Measurements from ENCODE around the gene PABPC1L2A.
"Not testable (repeated sequence)": the region's sequence is repeated elsewhere in the genome, so short reads cannot be mapped to it uniquely, and the experiment has no call there.

The PABPC1L2A gene

DNA sequence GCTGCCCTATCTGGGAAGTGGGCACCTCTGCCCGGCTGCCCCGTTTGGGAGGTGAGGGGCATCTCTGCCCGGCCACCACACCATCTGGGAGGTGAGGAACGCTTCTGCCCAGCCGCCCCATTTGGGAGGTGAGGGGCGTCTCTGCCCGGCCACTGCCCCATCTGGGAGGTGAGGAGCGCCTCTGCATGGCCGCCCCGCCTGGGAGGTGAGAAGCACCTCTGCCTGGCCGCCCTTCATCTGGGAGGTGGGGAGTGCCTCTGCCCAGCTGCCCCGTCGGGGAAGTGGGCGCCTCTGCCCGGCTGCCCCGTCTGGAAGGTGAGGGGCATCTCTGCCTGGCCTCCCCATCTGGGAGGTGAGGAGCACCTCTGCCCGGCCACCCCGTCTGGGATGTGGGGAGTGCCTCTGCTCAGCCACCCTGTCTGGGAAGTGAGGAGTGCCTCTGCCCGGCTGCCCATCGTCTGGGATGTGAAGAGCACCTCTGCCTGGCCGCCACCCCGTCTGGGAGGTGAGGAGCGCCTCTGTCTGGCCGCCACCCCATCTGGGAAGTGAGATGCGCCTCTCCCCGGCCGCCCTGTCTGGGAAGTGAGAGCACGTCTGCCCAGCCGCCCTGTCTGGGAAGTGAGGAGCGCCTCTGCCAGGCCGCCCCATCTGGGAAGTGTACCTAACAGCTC, 9.8 kb downstream of the PABPC1L2A start:
- H3K4me3 ChIP-seq (ENCODE audit: control insufficient read depth, low read depth, low read length), result no peak overlapping the region
- TF ChIP-seq, protein P1, sequence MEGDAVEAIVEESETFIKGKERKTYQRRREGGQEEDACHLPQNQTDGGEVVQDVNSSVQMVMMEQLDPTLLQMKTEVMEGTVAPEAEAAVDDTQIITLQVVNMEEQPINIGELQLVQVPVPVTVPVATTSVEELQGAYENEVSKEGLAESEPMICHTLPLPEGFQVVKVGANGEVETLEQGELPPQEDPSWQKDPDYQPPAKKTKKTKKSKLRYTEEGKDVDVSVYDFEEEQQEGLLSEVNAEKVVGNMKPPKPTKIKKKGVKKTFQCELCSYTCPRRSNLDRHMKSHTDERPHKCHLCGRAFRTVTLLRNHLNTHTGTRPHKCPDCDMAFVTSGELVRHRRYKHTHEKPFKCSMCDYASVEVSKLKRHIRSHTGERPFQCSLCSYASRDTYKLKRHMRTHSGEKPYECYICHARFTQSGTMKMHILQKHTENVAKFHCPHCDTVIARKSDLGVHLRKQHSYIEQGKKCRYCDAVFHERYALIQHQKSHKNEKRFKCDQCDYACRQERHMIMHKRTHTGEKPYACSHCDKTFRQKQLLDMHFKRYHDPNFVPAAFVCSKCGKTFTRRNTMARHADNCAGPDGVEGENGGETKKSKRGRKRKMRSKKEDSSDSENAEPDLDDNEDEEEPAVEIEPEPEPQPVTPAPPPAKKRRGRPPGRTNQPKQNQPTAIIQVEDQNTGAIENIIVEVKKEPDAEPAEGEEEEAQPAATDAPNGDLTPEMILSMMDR (conservative IDR thresholded peaks at IDR 0.05; ENCODE audit: control insufficient read depth, insufficient read depth, low read depth, low read length), result no peak
- DNase-seq (ENCODE audit: low read depth), result no peak

GRCh38 chrX:73068467-73069364, 10.6 kb downstream of the PABPC1L2A start:
- no peak for DNase-seq (ENCODE audit: low read depth)
- no peak overlapping the region for H3K4me3 ChIP-seq (ENCODE audit: control insufficient read depth, low read depth, low read length)
- TF ChIP-seq, protein P1 (conservative IDR thresholded peaks at IDR 0.05; ENCODE audit: control insufficient read depth, insufficient read depth, low read depth, low read length), result no peak

GRCh38 chrX:73067761-73068466, 11.4 kb downstream of the PABPC1L2A start:
- H3K4me3 ChIP-seq (ENCODE audit: control insufficient read depth, low read depth, low read length), result not testable (repeated sequence)

DNA sequence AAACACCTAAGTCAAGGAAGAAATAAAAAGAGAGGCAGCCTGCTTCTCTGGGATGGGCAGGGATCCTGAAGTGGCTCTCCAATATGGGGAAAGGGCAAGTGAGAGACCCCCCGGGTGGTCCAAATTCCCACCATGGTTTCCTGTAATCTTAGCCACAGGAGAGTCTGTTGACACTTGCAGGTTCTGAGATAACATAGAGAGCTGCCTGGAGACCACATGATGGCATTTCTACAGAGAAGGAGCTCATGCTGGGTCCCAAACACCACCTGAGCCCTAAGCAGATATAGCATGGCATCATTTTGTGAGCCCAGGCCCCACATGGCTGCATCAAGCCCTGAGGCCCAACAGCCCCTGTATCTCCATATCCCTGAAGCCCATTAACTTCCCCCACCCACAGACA, 50.4 kb downstream of the PABPC1L2A start:
- H3K4me3 ChIP-seq (ENCODE audit: control insufficient read depth, low read depth, low read length), result no peak overlapping the region
- TF ChIP-seq, protein P1 (conservative IDR thresholded peaks at IDR 0.05; ENCODE audit: control insufficient read depth, insufficient read depth, low read depth, low read length), result no peak
- DNase-seq (ENCODE audit: low read depth), result no peak

More at GRCh38 chrX:73067761-73068466, 11.4 kb downstream of the PABPC1L2A start:
- not testable (repeated sequence) for DNase-seq (ENCODE audit: low read depth)
